Measurements from ENCODE around the gene WNT4. TPM values are rescaled to one million over a fixed set of nuclear protein-coding genes. Genes with fewer than 3 reads are reported as not detected.

WNT4 gene
- total RNA-seq, 1 experiment from 2014 or later: 1.5 TPM

DNA sequence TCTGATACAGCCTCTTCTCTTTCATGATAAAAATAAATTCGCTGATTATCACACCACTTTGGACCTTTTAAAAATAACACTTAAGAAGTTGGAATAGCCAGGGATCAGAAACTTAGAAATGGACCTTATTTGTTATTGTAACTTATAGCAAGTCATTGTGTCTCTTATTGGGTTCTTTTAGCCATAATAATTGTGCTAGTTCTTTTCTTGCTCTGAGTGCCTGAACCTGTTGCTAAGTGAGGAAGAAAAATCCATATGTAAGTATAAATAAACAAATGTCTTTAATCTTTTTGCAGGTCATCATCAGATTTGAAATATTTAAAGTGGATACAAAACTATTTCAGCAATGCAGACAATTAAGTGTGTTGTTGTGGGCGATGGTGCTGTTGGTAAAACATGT, 64.8 kb downstream of the WNT4 start:
- Histone ChIP-seq H3K4me3 (replicated peaks in 1 of 2; ENCODE audit: low read depth in 1 of 2, low read length in 2 of 2) (no peak overlapping the region), H3K4me1 (ENCODE audit: control insufficient read depth in 1 of 2, insufficient read depth in 2 of 2, low read length in 2 of 2) (no peaks in the 10 kb centered on the region), H3K27ac (ENCODE audit: low read depth, low read length) (no peak overlapping the region), H3K36me3 (ENCODE audit: control insufficient read depth in 1 of 2, insufficient read depth in 2 of 2, low read length in 2 of 2) (peaks cover 21 to 28% of the 10 kb centered on the region in 2 experiments), H4K20me1 (ENCODE audit: insufficient read depth) (peaks cover 30% of the 10 kb centered on the region), H3K9me3 (ENCODE audit: control insufficient read depth in 1 of 2, insufficient read depth in 1 of 2, low read depth in 1 of 2, low read length in 2 of 2) (no peaks in the 10 kb centered on the region), H3K27me3 (ENCODE audit: insufficient read depth, low read length) (no peaks in the 10 kb centered on the region), H3K79me2 (ENCODE audit: insufficient read depth, low read length) (peaks cover 100% of the 10 kb centered on the region), H3K9me2 (ENCODE audit: insufficient read depth) (no peaks in the 10 kb centered on the region), H2AFZ (ENCODE audit: low read depth, low read length, poor library complexity, severe bottlenecking) (no peak overlapping the region), H3K4me2 (ENCODE audit: low read length) (no peak overlapping the region), H3K9ac (ENCODE audit: low read length) (no peak overlapping the region)
- intact Hi-C loops (cut with micrococcal nuclease): no loop called here
- ATAC-seq: no peak
- RAD21 ChIA-PET (ENCODE audit: low non-redundant PET in 1 of 2, low total read pairs in 2 of 2, uncharacterized antibody in 2 of 2, unreplicated experiment in 2 of 2): no interaction called here
- CTCF ChIA-PET: no interaction called here
- BruUV-seq (replicated peaks): no TSS peak
- POLR2A ChIA-PET: no interaction called here
- no peak for DNase-seq (ENCODE audit: low read depth, low spot score)
- TF ChIP-seq, protein P1, sequence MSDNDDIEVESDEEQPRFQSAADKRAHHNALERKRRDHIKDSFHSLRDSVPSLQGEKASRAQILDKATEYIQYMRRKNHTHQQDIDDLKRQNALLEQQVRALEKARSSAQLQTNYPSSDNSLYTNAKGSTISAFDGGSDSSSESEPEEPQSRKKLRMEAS (IDR thresholded peaks at IDR 0.05): no peak
- TF ChIP-seq FOSL1 (IDR thresholded peaks at IDR 0.05; ENCODE audit: low read depth) (no peak), CEBPB (IDR thresholded peaks at IDR 0.05; ENCODE audit: low read depth) (no peak), POLR2AphosphoS5 (IDR thresholded peaks at IDR 0.05; ENCODE audit: low read depth, low read length) (no peak), POLR2A (IDR thresholded peaks at IDR 0.05; ENCODE audit: borderline replicate concordance, extremely low read depth, insufficient read depth, insufficient read length) (no peak), YY1 (IDR thresholded peaks at IDR 0.05; ENCODE audit: extremely low read depth, insufficient replicate concordance, low read depth, low read length) (no peak), CBX3 (IDR thresholded peaks at IDR 0.05; ENCODE audit: low read depth) (no peak), SRF (IDR thresholded peaks at IDR 0.05; ENCODE audit: low read depth) (no peak), EGR1 (IDR thresholded peaks at IDR 0.05; ENCODE audit: low read depth) (no peak), RAD21 (IDR thresholded peaks at IDR 0.05; ENCODE audit: low read depth) (no peak), TCF7L2 (IDR thresholded peaks at IDR 0.05; ENCODE audit: borderline replicate concordance, extremely low read depth, insufficient read depth, insufficient read length) (no peak), SP1 (IDR thresholded peaks at IDR 0.05; ENCODE audit: low read depth) (no peak), EZH2 (IDR thresholded peaks at IDR 0.05) (no peak), ZNF274 (IDR thresholded peaks at IDR 0.05; ENCODE audit: low read depth, low read length) (no peak), ZFX (IDR thresholded peaks at IDR 0.05) (no peak), EZH2phosphoT487 (IDR thresholded peaks at IDR 0.05; ENCODE audit: borderline replicate concordance) (no peak), JUND (IDR thresholded peaks at IDR 0.05) (no peak)
- TF ChIP-seq, protein P2, sequence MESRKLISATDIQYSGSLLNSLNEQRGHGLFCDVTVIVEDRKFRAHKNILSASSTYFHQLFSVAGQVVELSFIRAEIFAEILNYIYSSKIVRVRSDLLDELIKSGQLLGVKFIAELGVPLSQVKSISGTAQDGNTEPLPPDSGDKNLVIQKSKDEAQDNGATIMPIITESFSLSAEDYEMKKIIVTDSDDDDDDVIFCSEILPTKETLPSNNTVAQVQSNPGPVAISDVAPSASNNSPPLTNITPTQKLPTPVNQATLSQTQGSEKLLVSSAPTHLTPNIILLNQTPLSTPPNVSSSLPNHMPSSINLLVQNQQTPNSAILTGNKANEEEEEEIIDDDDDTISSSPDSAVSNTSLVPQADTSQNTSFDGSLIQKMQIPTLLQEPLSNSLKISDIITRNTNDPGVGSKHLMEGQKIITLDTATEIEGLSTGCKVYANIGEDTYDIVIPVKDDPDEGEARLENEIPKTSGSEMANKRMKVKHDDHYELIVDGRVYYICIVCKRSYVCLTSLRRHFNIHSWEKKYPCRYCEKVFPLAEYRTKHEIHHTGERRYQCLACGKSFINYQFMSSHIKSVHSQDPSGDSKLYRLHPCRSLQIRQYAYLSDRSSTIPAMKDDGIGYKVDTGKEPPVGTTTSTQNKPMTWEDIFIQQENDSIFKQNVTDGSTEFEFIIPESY (IDR thresholded peaks at IDR 0.05; ENCODE audit: extremely low read depth, insufficient replicate concordance, low read length): no peak
- TF ChIP-seq, protein P3, sequence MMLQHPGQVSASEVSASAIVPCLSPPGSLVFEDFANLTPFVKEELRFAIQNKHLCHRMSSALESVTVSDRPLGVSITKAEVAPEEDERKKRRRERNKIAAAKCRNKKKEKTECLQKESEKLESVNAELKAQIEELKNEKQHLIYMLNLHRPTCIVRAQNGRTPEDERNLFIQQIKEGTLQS (IDR thresholded peaks at IDR 0.05): no peak

All from HCT116 (cell line).